B cell (primary cell): ENCODE results near the gene FGFR3. TPM values are rescaled to one million over a fixed set of nuclear protein-coding genes. Genes with fewer than 3 reads are reported as not detected.

Source experiments
- ATAC-seq: fragments of 200-7000 bp; cut with Tn5 transposase; one replicate; pipeline ENCODE4 v1.10.0; 2021; ENCODE audit warnings: low read depth, mild to moderate bottlenecking, moderate number of reproducible peaks, moderate library complexity
- CTCF ChIA-PET: fragments of 350-600 bp; sonication (Branson Sonifier 250); formaldehyde crosslinking; loops from one replicate; lab custom pipeline; 2021; ENCODE audit warnings: antibody characterized with exemption, inconsistent platforms; lab: Charles Lee
- POLR2A ChIA-PET: fragments of 350-600 bp; sonication (Branson Sonifier 250); formaldehyde crosslinking; loops from one replicate; lab custom pipeline; 2021; ENCODE audit warnings: antibody characterized with exemption; lab: Charles Lee
- DNase-seq: peaks from one replicate; pipeline ENCODE4 v3.0.0; 2013
- H2AFZ ChIP-seq: 2 replicates; pipeline ENCODE4 v1.6.1; 2012; ENCODE audit warnings: mild to moderate bottlenecking, low read depth, low read length; ENCODE audit not compliant: insufficient read depth, poor library complexity, severe bottlenecking
- H3K27ac ChIP-seq, 2 donors: 1 replicate in 1 of 2; 2 replicates in 1 of 2; pipeline ENCODE4 v1.5.1; 2012 to 2013; ENCODE audit warnings: low read length in 2 of 2, mild to moderate bottlenecking in 2 of 2, moderate library complexity in 1 of 2
- H3K27me3 ChIP-seq, 4 experiments: fragments of 200-600 bp in 1 of 4; sonication (generic) in 1 of 4; replicated peaks in 1 of 4; 1 replicate in 2 of 4; 2 replicates in 2 of 4; pipeline versions ENCODE4 v1.6.1 to v1.7.0; 2013 to 2016; ENCODE audit warnings: low read length in 3 of 4, mild to moderate bottlenecking in 2 of 4, mixed read lengths in 1 of 4, moderate library complexity in 1 of 4; ENCODE audit not compliant: insufficient read depth in 4 of 4, control insufficient read depth in 3 of 4; ENCODE audit errors: control extremely low read depth in 1 of 4
- H3K36me3 ChIP-seq, 2 experiments: replicated peaks in 1 of 2; 1 replicate in 1 of 2; 2 replicates in 1 of 2; pipeline versions ENCODE4 v1.6.1 to v1.7.1; 2013; ENCODE audit warnings: low read length in 1 of 2; ENCODE audit not compliant: insufficient read depth in 2 of 2, control insufficient read depth in 1 of 2; ENCODE audit errors: control extremely low read depth in 1 of 2, extremely low read depth in 1 of 2
- H3K4me1 ChIP-seq, 2 donors: fragments of 200-600 bp in 1 of 2; sonication (generic) in 1 of 2; 1 replicate in 1 of 2; 2 replicates in 1 of 2; pipeline versions ENCODE4 v1.5.1 to v1.6.1; 2013 to 2017; ENCODE audit warnings: low read length in 2 of 2; ENCODE audit not compliant: control insufficient read depth in 2 of 2, insufficient read depth in 2 of 2
- H3K4me2 ChIP-seq: replicated peaks from 2 replicates; pipeline ENCODE3; 2012; ENCODE audit warnings: mild to moderate bottlenecking, low read depth, low read length; ENCODE audit not compliant: poor library complexity, severe bottlenecking
- H3K4me3 ChIP-seq, 5 experiments: fragments of 200-600 bp in 1 of 5; sonication (generic) in 1 of 5; 1 replicate in 3 of 5; 2 replicates in 2 of 5; pipeline versions ENCODE4 v1.5.1 to v1.7.0; 2011 to 2016; ENCODE audit warnings: low read length in 4 of 5, mild to moderate bottlenecking in 4 of 5, low read depth in 2 of 5, control low read depth in 1 of 5, moderate library complexity in 1 of 5; ENCODE audit not compliant: insufficient read depth in 1 of 5; ENCODE audit errors: control extremely low read depth in 1 of 5, extremely low read depth in 1 of 5
- H3K79me2 ChIP-seq: fragments of 200-600 bp; sonication (generic); one replicate; pipeline ENCODE4 v1.6.0; 2016; ENCODE audit warnings: low read length; ENCODE audit not compliant: control insufficient read depth, insufficient read depth
- H3K9ac ChIP-seq: fragments of 200-600 bp; sonication (generic); 2 replicates; pipeline ENCODE4 v1.6.1; 2017; ENCODE audit warnings: mild to moderate bottlenecking, low read length, moderate library complexity
- H3K9me3 ChIP-seq, 3 donors: one replicate each; pipeline versions ENCODE4 v1.6.1 to v1.7.1; 2013; ENCODE audit warnings: low read length in 2 of 3; ENCODE audit not compliant: control insufficient read depth in 2 of 3, insufficient read depth in 1 of 3; ENCODE audit errors: control extremely low read depth in 1 of 3
- H4K20me1 ChIP-seq: 2 replicates; pipeline ENCODE4 v1.6.0; 2012; ENCODE audit warnings: mild to moderate bottlenecking, low read length; ENCODE audit not compliant: insufficient read depth, control insufficient read depth, poor library complexity, severe bottlenecking
- H3K27ac Mint-ChIP-seq: one replicate; pipeline ENCODE4 v1.8.0; 2021; ENCODE audit warnings: mixed read lengths
- H3K27me3 Mint-ChIP-seq: one replicate; pipeline ENCODE4 v1.8.0; 2021; ENCODE audit warnings: mixed read lengths
- H3K4me1 Mint-ChIP-seq: one replicate; pipeline ENCODE4 v1.8.0; 2021; ENCODE audit warnings: mixed read lengths
- H3K4me3 Mint-ChIP-seq: one replicate; pipeline ENCODE4 v1.8.0; 2021; ENCODE audit warnings: mixed read lengths
- H3K9me3 Mint-ChIP-seq: one replicate; pipeline ENCODE4 v1.8.0; 2022; ENCODE audit warnings: mixed read lengths; ENCODE audit not compliant: insufficient read depth
- CTCF ChIP-seq: fragments of 200-600 bp; IDR thresholded peaks from one replicate; pipeline ENCODE4 v1.8.0; 2022; ENCODE audit warnings: antibody characterized with exemption, mild to moderate bottlenecking
- EZH2 ChIP-seq: IDR thresholded peaks from 2 replicates; pipeline ENCODE4 v1.6.1; 2012; ENCODE audit warnings: borderline replicate concordance, low read depth, mild to moderate bottlenecking, moderate library complexity, low read length; ENCODE audit not compliant: insufficient read depth, poor library complexity, severe bottlenecking
- WGBS: methylation state at CpG from one replicate; pipeline ENCODE4 v1.1.5; 2013; ENCODE audit warnings: missing lambda C conversion rate; ENCODE audit not compliant: insufficient coverage; 5-methylcytosine and 5-hydroxymethylcytosine counted together
- intact Hi-C: fragments of 100-400 bp; cut with micrococcal nuclease; formaldehyde crosslinking; loops from one replicate; pipeline ENCODE4 v1.10.0; 2022
- polyA plus RNA-seq: library from polyadenylated mRNA; depleted of rRNA; stranded (reverse); fragments of >200 nt; gene quantifications from 2 replicates; pipeline ENCODE4 v1.2.3, GENCODE V29; 2012
- total RNA-seq, 2 donors: library from RNA; stranded (reverse); fragments of 120-200 nt in 1 of 2; gene quantifications; 1 replicate in 1 of 2; 2 replicates in 1 of 2; pipeline versions ENCODE4 v1.2.3 to v1.2.4, GENCODE V29; 2013 to 2022

Gene FGFR3
- total and polyA plus RNA-seq, 2 donors (not counting 1 experiment from before 2014, with no cell fraction given) = not detected

- H3K79me2 ChIP-seq = no peaks in the 10 kb centered on the region
- Mint-ChIP-seq H3K9me3 (no peaks in the 10 kb centered on the region), H3K4me1 (peaks cover 3% of the 10 kb centered on the region), H3K27ac (peak overlapping the region; percentile 37), H3K4me3 (peak overlapping the region; percentile 32), H3K27me3 (peaks cover 16% of the 10 kb centered on the region)
- no peak overlapping the region for H3K4me2 ChIP-seq
- intact Hi-C loops = no loop called here
- H2AFZ ChIP-seq = no peak overlapping the region
- peaks cover 20 to 27% of the 10 kb centered on the region in 2 donors for H3K4me1 ChIP-seq
- H3K27me3 ChIP-seq = peaks cover 0 to 58% (median 32%) of the 10 kb centered on the region in 4 experiments
- CTCF ChIA-PET = no interaction called here
- H3K9ac ChIP-seq = no peak overlapping the region
- WGBS = 94% methylated on average over 12 of the region's 14 CpGs
- H4K20me1 ChIP-seq = peaks cover 4% of the 10 kb centered on the region
- H3K9me3 ChIP-seq = peaks cover 0 to 21% (median 0%) of the 10 kb centered on the region in 3 donors
- TF ChIP-seq EZH2 (no peak), CTCF (no peak)
- H3K27ac ChIP-seq = no peak overlapping the region
- H3K4me3 ChIP-seq = no peak overlapping the region
- DNase-seq (no peak), ATAC-seq (no peak)
- no peaks in the 10 kb centered on the region for H3K36me3 ChIP-seq
- POLR2A ChIA-PET = no interaction called here
These were observed 3.6 kb downstream of the FGFR3 start for GRCh38 chr4:1796486-1797204.

- POLR2A ChIA-PET = no interaction called here
- Histone ChIP-seq H2AFZ (no peak overlapping the region), H3K9me3 (peaks cover 0 to 18% (median 0%) of the 10 kb centered on the region in 3 donors), H3K36me3 (no peaks in the 10 kb centered on the region), H4K20me1 (peaks cover 4% of the 10 kb centered on the region), H3K79me2 (no peaks in the 10 kb centered on the region), H3K9ac (no peak overlapping the region), H3K4me2 (no peak overlapping the region), H3K27me3 (peaks cover 0 to 57% (median 32%) of the 10 kb centered on the region in 4 experiments), H3K4me3 (no peak overlapping the region), H3K4me1 (peaks cover 20 to 27% of the 10 kb centered on the region in 2 donors), H3K27ac (no peak overlapping the region)
- Mint-ChIP-seq H3K27ac (no peak overlapping the region), H3K27me3 (peaks cover 16% of the 10 kb centered on the region), H3K9me3 (no peaks in the 10 kb centered on the region), H3K4me1 (peaks cover 3% of the 10 kb centered on the region), H3K4me3 (no peak overlapping the region)
- TF ChIP-seq CTCF (no peak), EZH2 (no peak)
- WGBS = 90% methylated on average over 16 of the region's 16 CpGs
- ATAC-seq = no peak
- intact Hi-C loops = no loop called here
- CTCF ChIA-PET = no interaction called here
- DNase-seq = no peak
These were observed 4.3 kb downstream of the FGFR3 start for GRCh38 chr4:1797298-1797860.
